Measurements from ENCODE around the gene CIAO2B.
"Not testable (repeated sequence)": the region's sequence is repeated elsewhere in the genome, so short reads cannot be mapped to it uniquely, and the experiment has no call there.

The CIAO2B gene

DNA sequence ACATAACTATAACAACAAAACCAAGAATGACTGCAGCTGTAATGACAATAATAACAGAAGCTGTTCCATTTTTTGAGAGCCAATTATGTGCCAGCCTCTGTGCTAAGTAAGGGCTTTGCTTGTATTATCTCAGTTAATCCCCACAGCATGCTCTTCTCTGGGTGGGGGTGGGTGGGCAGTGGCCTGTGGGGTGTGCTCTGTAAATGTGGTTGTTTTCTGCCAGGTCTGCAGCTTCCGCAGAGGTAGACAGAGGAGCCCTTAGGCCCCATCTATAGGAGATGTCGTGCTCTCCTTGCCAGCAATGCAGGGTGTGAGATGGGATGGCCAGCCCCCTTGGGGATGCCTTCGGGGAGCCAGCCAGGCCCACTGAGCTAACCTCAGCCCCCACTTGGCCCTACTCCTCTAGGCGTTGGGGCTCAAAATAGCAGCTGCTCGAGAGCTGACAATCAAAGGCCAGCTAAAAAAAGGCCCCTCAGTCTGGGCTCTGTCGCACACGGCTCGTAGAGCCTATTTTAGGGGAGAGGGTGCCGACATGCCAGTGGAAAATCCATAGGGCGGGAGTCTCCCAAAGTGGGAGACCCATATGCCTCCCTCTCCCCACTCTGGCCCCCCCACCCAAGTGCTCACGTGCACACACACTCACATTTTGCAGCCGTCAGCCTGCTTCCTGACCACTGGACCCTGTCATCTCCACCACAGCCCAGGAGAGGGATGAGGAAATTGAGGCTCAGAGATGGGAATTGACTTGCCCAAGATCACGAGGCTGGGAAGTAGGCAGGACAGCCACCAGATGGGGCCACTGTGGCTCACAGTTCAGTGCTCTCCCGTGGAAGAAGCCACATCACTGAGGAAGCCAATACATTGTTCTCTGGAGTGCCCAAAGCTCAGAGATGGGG lies 31.3 kb downstream of the CIAO2B start:
- DNase-seq = no peak

DNA sequence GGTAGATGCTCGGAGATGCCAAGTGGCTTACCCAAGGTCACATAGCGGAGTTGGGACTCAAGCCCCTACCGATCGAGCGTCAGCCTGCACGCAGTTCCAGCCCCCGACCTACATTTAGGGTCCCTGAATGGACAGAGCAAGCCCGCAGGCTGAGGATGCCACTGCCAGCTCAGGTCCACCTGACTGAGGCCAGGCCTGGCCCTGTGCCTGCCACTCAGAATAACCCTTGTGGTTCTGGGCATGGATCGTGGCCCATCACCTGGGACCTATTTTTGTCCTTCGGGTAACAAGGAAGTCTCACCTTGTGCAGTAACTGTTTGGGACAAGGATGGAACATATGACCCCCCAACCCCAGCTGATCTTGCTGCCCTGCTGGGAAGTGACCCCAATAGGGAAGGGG lies 32.6 kb downstream of the CIAO2B start:
- DNase-seq = no peak

GRCh38 chr16:66900721-66901441 lies 33.3 kb downstream of the CIAO2B start:
- no peak for DNase-seq

DNA sequence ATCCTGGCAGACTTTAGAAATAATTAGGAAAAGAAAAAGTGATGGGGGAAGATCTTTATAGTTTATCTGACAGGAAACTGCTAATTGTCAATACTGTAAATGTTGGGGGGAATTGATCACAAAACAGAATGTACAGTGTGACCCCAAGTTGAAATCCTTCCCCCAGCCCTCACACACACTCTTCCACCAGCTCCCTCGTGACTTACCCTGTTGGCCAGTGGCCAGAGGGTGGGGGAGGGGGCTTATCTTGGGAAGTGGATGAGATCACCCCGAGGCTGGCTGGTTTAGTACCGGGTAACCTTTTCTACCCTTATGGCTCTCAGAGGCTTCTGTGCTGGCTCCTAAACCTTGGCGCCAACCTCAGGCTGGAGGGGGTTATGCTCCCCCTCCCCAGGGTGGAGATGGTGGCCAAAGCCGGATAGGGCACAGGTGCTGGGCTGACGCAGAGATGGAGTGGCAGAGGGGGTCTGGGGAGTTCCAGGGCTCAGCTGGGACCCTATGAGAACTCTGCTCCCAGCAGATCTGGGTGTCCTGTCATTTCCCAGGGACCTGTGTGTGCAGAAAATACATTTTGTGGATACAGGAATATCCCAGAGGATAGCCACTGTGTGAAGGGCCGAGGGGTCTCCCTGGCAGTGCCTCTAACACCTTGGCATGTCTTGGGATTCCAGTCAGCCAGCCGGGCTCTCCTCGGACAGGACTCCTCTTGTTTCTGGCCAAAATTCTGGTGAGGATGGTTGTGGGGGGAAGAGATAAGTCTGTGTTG lies 34.1 kb downstream of the CIAO2B start:
- DNase-seq = no peak

GRCh38 chr16:66899310-66899944 lies 34.8 kb downstream of the CIAO2B start:
- no peak for DNase-seq

GRCh38 chr16:66898933-66899309 lies 35.3 kb downstream of the CIAO2B start:
- no peak for DNase-seq

DNA sequence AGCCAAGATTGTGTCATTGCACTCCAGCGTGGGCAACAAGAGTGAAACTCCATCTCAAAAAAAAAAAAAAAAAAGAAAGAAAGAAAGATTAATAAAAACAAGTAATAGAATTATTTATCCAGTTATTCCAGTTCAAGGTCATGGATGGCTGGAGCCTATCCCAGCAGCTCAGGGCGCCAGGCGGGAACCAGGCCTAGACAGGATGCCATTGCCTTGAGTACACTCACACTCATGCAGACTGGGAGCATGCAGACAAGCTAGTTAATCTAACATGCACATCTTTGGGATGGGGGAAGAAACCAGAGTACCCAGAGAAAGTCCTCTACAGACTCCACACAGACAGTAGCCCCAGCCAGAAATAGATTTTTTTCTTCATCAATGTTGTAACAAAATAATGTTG lies 36.0 kb downstream of the CIAO2B start:
- DNase-seq = no peak

- not testable (repeated sequence) for DNase-seq
Measured at GRCh38 chr16:66896682-66897081, 37.5 kb downstream of the CIAO2B start.

DNA sequence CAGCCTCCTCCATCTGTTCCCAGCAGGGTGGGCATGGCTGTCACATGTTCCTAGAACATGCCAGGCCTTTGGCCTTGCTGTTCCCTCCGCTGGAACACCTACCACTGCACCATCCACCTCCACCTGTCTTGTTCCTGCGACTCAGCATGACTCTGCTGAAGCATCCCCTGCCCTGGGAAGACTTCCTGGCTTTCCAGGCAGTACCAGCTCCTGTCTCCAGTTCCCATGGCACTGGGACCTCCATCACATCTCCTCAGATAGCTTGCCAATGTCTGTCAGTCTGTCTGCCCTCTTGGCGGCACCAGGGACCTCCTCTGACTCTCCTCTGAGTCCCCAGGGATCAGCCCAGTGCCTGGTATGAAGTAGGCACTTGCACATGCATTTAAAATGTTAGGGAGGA lies 38.2 kb downstream of the CIAO2B start:
- no peak for DNase-seq

DNA sequence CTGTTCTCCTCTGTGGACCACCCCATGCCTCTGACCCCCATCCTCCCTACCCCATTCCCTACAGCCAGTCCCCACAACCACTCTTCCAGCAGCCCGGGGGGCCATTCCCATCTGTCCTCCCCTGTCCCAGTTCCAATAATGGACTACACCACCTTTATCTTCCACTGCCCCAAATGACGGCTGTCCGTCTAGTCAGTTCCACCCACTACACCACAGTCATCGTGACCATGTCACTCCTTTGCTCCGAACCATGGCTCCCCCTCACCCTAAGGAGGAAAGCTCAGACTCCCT lies 38.6 kb downstream of the CIAO2B start:
- DNase-seq = no peak

DNA sequence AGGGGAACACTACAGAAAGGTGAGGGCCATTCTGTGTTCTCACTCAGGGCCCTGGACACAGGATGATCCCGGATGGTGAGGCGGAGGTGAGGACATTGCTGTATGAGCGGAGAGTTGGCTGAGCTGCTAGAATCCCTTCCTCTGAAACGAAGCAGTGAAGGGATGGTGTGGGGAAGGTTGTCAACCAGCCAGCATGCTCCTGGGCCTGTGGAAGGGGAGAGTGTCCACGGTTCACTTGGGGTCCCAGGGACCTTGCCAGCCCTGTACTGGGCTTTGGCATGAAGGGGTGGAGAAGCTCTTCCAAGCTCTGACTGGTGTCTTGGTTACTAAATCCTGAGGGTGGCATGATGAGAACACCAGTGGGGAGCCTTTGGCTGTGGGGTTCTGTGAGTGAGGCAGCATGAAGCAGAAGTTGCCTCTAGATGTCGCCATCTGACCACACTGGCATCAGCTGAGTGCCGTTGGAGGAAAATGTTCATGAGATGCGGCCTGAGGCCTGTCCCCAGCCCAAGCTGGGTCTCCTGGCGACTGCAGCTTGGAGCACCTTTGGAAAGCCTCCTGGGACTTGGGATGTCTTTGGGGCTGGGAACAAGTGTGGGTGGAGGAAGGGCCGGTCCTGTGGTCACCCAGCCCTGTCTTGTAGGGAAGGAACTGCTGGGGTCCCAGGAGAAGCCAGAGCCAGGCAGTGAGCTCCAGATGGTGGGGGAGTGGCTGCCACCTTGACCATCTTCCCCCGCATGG lies 39.1 kb downstream of the CIAO2B start:
- peak; percentile 70 for DNase-seq

DNA sequence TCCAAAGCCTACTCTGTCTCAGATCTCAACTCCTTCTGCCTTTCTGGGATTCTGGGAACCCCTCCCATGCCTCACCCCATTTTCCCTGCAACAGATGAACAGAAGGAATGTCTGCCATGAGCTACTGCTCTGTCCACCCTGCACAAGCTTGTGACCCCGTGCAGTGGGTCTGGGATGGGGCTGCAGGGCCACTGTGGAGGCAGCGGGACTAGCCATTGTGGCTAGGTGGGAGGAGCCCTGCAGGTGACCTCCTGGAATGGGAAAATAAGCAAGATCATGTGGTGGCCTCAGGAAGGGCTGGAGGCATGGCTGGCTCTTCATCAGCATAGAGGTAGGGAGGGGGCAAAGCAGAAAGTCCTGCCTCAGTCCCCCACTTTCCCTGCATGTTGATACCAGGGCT lies 40.1 kb downstream of the CIAO2B start:
- DNase-seq = no peak

GRCh38 chr16:66891797-66892196 lies 42.4 kb downstream of the CIAO2B start:
- DNase-seq = no peak

DNA sequence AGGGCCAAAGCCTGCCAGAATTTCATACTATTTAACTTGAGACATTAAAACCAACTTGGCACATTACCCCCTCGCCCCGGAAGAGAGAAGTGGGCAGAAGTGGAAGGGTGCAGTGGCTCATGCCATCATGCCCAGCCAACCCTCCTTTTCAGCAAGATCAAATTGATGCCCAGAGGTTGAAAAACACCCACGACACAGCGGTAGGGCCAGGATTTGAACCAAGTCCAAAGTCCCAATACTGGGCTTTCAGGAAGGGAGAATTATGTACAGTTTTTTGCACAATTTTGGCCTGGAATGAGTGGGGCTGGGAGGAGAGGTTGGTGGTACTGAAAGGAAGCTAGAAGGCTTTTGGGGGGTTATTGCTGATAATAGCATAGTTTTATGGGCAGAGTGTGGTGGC lies 42.8 kb downstream of the CIAO2B start:
- no peak for DNase-seq

DNA sequence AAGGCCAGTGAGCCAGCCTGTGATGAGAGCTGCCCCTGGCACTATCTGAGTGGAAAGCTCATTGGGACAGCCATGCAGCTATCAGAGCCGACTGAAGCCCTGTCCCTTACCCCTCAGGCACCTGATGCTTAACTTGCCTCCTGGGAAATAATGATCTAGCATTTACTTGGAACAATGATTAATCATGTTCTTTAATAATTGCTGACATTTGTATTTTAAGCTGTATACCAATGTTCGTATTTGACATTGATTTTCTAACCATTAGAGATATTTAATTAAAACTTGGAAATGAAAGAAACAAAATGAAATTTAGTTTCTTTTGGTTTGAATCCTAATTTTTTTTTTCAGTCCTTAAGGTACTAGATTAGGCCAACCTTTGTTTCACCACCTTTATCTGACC lies 43.4 kb downstream of the CIAO2B start:
- DNase-seq = no peak

DNA sequence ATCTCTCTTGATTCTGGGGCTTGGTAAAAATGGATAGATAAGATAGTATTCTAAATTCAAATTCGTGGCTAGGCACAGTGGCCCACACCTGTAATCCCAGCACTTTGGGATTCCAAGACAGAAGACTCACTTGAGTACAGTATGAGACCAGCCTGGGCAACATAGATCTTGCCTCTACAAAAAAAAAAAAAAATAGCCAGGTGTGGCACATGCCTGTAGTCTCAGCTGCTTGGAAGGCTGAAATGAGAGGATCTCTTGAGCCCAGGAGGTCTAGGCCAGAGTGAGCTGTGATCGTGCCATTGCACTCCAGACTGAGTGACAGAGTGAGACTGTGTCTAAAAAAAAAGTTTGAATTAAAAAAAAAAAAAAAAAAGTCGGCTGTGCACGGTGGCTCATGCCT lies 44.6 kb downstream of the CIAO2B start:
- no peak for DNase-seq

- DNase-seq = no peak
Measured at GRCh38 chr16:66888647-66889615, 45.3 kb downstream of the CIAO2B start.

- DNase-seq = no peak
Measured at GRCh38 chr16:66886914-66887313, 47.3 kb downstream of the CIAO2B start.

- no peak for DNase-seq
Measured at GRCh38 chr16:66886321-66886720, 47.9 kb downstream of the CIAO2B start.

GRCh38 chr16:66885491-66885890 lies 48.7 kb downstream of the CIAO2B start:
- no peak for DNase-seq

DNA sequence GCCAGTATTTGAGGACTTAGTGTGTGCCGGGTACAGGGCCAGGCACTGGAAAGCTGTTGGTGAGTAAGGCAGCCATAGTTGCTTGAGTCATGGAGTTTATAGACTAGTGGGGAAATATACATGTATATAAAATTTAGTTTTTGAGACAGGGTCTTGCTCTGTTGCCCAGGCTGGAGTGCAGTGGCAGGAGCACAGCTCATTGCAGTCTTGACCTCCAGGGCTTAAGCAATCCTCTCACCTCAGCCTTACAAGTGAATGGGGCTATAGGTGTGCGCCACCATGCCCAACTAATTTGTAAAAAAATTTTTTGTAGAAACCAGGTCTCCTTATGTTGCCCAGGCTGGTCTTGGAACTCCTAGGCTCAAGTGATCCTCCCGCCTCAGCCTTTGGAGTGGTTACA lies 51.5 kb downstream of the CIAO2B start:
- DNase-seq = no peak
